Mucosa of gallbladder (tissue), 1 donor: Measurements from ENCODE around the gene RPS6KA5. TPM values are rescaled to one million over a fixed set of nuclear protein-coding genes. Genes with fewer than 3 reads are reported as not detected.
"Not testable (repeated sequence)": the region's sequence is repeated elsewhere in the genome, so short reads cannot be mapped to it uniquely, and the experiment has no call there.

Experiments
- DNase-seq: peaks from one replicate; pipeline ENCODE4 v3.0.0-alpha.2; 2020; ENCODE audit warnings: low spot score
- total RNA-seq: library from RNA; stranded (reverse); gene quantifications from one replicate; pipeline ENCODE4 v1.2.1, GENCODE V29; 2021
- donor health status: DM: no; HTN: no; CAD: no.

RPS6KA5 gene
- total RNA-seq, 1 donor from 2014 or later = 7.1 TPM

DNA sequence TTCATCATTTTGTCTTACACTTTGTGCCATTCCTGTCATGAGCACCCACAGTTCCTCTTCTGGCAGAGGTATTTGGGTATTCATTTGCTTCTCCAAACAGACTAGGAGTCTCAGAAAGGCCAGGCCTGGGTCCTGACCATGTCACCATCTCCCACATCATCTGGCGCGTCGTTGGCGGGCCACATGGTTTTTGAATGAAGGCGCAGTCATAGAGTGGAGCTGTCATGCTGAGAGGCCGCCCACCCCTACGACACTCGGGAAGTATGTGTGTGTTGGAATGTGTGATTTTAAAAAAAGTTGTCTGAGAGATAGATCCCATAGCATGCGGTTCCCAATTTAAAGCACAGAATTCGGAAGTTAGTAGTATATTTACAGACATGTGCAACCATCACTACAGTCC lies 228.6 kb downstream of the RPS6KA5 start:
- no peak for DNase-seq

DNA sequence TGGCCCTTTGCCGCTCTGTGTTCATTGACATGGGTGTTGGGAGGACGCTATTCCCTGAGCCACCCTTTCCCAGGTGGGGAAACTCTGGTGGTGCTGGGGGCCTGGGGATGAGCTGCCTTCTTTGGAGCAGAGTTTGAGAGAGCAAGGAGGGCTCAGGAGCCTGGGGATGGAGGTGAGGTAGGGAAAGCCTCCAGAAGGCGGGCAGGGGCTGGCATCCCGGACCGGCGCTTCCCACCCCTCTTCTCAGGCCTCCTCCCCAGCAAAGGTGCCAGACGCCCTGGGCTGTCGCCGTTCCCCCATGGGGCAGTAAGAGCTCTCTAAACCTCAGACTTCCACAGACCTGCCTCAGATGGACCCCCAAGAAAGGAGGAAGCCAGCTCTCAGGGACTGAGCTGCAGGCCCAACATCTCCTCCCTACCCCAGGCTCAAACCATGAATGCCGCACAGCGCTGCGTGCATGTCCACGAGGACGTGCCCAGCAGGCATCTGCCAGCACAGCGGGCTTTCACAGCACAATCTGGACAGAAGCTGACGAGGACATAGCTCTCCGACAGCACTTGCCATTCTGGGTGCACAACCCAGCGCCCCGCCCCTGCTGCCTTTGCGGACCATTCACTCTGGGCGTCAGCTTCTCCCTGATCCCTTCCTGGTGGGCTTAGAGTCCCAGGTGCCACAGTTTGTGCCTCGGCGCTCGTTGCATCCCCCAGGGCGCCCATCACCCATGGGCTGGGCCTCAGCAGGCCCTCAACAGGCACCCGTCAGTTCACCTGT lies 229.3 kb downstream of the RPS6KA5 start:
- DNase-seq = no peak

DNA sequence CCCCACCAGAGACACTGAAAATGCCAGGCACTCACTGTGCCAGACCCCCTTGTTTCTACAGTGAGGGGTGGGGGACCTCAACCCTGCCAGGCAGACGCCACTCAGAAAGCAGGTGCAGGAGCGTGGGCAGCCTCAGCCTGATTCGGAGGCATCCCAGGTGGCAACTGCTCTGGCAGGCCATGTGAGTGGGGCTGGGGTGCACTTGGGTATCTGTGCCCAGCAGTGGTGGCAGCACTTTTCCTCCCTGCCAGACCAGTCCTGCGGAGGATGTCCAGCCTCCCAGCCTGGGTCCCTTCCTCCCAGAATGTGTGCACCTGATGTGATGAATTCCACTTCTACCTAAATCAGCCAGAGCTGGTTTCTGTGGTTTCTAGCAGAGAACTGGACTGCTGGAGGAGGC lies 230.8 kb downstream of the RPS6KA5 start:
- no peak for DNase-seq

DNA sequence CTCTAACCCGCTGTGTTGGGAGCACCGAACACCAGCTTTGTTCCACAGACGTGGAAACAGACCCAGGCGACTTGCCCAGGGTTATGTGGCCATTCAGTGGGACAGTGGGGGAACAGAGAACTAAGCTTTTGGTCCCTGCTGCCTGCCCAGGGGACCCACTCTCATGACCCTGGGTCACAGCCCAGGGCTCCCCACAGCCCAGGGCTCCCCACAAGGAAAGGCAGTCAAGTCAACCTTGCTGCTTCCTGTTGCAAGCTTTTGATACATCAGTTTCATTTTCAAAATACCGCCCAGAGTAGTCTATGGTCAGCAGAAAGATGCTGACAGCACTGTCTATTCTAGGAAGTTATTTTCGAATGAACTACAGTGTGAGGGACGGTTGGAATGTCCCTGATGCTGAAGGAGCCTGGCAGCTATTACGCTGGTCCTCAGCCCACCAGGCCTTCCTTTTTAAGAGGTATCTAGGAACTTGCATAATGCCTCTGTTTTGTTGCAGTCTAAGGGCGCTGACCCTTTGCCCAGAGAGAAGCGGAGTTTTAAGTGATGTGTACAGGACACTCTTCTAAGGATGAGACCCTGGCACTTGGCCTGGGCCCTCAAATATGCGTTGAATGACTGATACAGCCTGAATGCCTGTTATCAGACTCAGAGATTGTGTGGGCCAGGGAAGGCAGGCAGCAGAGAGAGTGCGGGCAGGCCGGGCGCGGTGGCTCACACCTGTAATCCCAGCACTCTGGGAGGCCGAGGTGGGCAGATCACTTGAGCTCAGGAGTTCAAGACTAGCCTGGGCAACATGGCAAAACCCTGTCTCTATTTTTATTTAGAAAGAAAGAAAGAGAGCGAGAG lies 231.6 kb downstream of the RPS6KA5 start:
- peak; percentile 16 for DNase-seq

DNA sequence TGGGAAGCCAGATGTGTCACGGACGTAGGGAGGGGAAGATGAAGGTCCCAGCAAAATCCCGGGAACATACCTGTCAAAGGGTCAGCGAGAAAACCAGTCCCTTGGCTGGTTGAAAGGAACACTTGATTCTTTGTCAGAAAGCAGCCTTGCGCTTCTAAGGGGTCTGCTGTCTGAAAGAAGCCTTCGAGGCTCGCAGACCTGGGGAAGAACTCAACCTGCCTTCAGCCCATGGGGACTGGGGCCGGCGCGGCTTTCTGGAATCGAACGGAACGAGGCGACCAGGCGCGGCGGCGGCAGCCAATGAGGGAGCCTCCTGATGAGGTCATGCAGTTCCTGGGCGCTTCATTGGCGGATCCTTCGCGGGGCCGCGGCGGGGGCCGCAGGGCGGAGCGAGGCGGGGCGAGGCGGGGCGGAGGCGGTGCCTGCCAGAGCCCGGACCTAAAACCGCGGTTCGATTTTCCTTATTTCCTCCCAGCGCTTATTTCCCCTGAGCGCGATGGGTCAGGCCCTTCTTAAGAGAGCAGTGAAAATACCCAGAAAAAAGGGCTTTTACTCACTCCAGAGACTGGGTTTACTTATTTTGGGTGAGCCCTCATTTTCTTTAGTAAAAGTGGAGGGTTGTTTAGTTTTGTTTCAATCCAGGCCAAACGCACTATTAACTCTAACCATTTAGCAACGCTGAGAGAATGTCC lies 232.4 kb downstream of the RPS6KA5 start:
- DNase-seq = peak; percentile 95

DNA sequence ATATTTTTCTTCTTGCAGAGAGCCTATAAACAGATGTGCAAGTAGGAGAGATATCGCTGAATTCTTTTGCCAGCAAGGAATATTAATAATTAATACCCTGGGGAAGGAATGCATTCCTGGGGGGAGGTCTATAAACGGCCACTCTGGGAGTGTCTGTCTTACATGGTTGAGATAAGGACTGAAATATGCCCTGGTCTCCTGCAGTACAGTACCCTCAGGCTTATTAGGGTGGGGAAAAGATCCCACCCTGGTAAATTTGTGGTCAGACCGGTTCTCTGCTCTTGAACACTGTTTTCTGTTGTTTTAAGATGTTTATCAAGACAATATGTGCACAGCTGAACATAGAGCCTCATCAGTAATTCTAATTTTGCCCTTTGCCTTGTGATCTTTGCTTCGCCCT lies 236.9 kb downstream of the RPS6KA5 start:
- DNase-seq = not testable (repeated sequence)

DNA sequence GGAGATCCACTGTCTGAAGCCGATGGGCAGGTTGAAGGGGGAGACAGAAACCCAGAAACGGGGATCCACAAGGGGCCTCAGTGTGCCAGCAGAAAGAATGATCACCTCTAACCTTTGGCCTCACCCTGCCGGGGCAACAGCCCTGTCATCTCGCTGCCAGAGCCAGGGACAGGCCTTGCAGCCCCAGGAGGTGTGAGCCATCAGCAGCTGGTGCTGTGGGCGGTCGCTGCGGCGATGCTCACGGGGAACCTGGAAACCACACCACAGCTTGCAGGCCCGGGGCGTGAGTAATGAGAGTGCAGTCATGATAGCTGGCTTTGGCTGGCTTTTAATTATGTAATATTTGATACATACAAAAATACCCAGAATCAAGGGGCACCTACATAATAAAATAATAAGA lies 239.5 kb downstream of the RPS6KA5 start:
- no peak for DNase-seq

DNA sequence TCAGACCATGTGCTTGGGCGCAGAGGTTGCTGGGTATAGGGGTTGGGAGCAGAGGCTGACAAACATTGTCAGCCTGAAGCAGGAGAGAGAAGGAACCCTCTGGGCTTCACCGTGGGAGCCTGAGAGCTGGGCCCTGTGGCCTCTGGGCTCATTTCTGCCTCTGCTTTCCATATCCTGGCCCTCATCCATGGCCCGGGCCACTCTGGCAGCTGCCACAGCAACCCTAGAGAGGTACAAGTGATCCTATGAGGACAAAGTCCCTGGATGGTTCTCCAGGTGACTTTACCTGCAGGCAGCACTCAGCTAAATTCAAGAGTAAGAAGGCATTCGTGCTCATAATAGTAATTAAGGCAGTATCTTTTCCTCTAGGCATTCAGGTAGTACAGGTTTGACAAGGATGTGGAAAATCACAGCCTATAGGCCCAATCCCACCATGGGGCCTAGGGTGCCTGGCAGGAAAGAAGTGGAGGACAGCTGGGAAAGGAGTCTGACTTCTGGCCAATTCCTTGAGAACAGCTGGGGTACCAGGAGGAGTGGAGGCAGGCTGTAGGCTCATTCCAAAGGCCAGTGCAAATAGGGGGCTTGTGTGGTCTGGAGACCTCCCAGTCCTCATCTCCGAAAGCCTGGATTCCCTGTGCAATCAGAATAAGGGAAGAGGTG lies 240.6 kb downstream of the RPS6KA5 start:
- DNase-seq = no peak

DNA sequence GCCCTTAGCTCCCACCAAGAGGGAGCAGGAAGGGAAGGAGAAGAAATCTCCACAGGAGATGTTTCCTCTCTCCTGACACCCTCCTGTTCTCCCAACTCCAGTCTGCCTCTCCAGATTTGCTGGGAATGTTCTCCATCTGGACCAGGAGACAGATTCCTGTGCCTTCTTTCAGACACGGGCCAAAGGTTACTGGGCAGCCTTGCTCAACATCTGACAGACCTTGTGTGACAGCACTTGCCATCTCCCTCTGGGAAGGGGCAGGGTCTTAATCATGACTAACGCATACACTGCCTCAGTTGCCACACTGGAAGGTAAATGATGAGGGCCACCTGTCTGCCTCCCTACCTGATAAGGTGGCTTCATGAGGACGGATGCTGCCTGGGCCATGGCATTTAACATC lies 241.7 kb downstream of the RPS6KA5 start:
- DNase-seq = no peak

DNA sequence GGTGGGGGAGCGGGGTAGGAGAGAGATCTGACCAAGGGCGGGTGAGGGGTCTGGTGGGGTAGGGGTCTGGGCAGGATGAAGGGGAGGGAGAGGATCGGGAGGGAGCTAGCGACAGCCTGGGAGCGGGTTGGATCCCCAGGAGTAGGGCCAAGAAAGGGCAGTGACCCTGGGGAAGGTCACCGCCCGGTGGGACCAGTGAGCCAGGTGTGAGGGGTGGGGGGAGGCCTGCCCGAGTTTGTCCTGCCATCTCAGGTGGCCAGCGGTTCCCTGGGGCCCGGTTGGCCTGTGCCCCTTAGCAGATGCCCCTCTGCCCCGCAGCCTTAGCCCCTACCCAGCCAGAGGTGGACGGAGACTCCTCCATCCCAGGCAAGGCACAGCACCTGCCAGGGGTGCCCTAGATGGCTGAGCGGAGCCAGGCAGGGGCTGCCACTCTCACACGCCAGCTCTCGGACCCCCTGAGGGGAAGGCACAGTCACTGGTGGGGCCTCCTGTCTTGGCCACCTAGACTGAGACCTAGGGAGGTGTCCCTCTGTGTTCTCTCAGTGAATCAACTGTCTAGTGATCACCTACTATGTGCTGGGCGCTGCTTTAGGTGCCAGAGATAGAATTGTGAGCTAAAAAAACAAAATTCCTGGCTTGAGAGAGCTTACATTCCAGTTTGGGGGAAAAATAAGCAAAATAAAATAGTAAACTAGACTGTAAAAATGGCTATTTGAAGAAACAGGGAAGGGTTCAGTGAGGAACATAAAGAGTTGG lies 243.6 kb downstream of the RPS6KA5 start:
- no peak for DNase-seq

DNA sequence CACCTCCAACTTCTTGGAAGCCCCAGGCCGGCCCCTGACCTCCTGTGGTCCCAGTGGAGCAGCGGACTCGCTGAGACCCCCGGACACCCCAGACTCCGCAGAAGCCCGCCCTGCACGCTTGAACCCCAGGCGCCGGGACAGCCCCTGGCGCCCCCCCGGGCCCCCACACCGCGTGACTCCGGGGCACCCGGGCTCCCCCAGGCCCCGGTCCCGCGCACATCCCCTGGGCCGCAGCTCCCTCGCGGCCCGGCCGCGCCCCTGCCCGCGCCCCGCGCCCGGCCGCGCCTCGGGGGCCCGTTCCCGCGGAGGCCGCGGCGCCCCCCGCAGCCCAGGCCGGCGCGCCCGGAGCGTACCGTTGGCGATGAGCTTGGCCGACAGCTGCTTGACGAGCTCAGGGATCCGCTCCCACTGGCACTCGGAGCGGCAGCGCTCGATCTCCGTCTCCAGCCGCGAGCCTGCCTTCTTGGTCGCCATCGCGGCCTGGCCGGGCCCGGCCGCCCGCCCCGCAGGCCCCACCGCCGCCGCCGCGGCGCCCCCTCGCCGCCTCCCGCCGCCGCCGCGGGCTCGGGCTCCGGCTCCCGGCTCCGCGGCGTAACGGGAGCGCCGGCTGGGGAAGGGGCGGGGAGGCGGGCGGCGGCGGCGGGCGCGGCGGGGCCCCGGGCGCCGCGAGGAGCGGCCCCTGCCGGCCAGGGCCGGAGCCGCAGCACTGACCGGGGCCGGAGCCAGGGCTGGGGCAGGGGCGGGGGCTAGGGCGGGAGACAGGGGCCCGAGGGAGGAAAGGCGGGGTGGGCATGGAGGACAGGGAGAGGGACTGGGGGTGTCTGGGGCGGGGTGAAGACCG lies 244.4 kb downstream of the RPS6KA5 start, which contains the start of gene TTC7B:
TTC7B (minus strand) TSS at position 609 of the 841 bp plus-strand sequence; CDS start at position 474, 135 bp downstream.
- no peak for DNase-seq

DNA sequence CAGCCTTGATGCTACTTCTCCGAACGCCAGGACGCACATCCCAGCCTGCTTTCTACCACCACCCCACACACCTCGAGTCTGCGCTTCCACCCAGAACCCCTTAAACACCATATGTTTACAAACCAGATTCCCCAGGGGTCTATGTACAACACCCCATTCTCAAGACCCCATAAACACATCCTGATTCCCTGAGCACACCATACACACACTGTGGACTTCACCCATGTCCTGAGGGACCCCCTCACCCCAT lies 244.9 kb downstream of the RPS6KA5 start:
- no peak for DNase-seq

DNA sequence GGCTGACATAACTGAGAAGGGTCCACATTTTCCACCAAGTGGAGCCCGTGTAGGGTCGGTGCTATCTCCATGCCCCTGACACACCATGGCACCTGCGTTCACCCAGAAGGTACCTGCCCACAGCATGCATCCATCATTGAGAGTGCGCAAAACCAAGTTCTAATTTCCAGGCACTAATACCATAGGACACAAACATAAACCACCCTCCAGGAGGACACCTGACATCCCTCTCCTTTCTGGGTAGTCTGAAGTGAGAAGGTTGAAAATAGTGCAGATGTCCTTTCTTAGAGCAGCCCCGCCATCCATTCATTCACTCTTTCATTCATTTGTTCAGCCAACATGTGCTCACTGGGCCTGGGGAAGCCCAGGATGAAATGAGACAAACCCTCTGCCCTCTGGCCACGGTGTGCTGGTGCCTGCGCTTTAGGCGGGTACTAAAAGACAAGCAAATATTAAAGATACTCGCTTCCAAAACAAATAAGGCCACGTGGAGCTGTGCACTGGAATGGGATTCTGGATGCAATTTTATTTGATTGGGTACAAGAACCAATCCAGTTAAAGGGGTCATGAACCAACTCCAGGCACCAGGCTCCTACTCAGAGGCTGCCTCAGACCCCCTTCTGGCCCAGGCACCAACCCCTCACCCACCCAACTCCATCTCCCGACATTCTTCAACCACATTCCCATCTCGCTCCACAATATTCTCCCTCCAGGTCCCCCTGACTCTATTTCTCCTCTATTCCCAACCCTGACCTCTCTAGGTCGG lies 245.5 kb downstream of the RPS6KA5 start:
- no peak for DNase-seq

DNA sequence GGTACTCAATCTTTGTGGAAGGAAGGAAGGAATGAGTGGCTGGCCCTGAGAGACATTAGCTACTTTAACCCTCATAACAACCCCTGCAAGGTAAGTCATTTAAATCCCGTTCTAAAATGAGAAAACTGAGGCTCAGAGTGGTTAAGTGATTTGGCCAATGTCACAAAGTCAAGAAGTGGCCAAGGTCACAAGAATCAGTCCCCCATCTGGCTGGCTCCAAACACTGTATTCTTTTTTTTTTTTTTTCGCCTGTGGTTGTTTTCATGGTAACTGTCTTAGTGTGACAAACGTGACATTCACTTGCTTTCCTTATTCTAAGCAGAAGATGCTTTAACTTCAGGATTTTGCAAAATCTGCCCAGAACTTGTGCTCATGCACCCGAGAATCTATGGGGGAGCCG lies 247.0 kb downstream of the RPS6KA5 start:
- DNase-seq = no peak

DNA sequence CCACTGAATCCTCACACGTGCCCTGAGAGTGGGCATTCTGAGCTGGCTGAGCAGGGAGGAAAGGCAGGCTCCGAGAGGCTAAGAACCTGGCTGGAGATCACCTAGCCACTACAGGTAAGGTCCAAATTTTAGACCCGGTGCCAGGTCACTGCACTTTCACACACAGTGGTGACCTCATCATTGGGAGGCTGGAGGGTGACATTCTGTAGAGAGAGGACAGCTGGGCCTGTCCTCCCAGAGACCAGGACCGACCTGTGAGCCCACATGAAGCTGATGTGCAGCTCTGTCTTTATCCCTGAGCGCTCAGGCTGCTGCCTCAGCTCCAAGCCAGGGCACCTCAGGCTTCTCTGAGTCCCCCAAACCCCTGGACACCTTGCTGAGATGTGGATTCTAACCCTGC lies 248.3 kb downstream of the RPS6KA5 start:
- DNase-seq = no peak

DNA sequence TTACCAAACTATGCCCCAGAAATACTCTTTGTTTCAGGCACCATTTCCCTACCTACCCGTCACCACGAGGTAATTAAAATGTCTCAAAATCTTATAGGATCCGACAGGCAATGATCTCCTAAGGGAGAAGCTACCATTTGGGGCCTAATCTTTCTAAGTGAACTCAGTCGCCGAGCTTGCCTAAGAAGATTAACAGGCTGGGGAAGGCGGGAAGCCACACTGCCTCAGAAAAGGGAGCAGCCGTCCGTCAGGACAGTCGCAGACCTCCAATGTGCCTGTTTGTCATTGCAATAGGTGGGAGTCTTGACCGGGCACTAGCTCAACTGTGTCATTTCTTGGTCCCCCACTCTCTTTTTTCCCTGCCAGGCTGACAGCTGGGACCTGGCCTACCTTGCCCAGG lies 248.8 kb downstream of the RPS6KA5 start:
- DNase-seq = no peak

DNA sequence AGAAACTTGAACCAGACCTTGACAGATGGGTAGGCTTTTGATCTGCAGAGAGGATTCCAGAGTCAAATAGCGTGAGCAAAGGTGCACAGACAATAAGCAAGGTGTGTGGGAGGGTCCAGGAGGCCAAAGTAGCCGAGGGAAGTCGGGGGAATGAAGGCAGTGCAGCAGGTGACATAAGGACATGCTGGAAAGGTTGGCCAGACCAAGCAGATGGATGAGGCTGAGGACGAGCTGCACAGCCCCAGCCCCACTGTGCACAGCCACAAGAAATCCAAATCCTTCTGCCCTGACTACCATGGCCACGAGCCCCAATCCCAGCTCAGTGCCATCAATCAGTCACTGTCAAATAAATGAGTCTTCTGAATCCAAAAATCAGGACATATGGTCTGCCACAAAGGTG lies 249.6 kb downstream of the RPS6KA5 start:
- no peak for DNase-seq

DNA sequence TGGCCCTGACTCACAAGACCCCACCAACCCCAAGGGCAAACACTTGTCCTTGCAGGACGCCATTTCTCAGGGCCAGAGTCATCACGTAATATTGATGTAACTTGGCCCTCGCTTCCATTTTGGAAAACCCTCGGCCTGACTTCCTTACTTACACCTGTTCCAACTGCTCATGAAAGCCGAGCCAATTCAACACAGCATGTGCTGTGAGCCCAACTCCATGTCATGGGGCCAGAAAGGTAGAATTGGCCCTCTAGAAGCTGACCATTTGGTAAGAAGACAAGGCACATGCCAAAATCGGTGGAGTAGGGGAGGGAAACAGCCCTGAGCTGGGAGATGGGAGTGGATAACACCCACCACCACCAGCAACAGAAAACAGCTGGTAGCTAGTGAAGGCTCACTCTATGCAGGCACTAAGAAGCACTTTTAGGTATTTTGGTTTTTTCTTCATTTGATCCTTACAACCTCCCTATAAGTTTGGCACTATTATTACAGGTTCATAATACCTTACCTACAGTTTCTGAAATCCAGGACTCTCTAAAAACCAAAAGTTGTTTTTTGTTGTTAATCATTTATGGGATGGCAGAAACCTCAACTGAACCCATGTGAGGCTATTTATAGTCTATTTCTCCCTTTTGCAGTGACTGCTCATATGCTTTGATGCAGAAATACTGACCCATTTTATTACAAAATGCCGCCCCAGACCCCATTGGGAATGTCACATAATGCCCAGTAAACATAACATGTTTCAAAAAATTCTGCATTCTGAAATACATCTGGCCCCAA lies 250.7 kb downstream of the RPS6KA5 start:
- no peak for DNase-seq
